HFFc6 (cell line): ENCODE measurements around the gene C9orf50. TPM values are rescaled to one million over a fixed set of nuclear protein-coding genes. Genes with fewer than 3 reads are reported as not detected.
A peak's percentile ranks its signal among the peaks of the same experiment; 100 is the strongest.

Experiments used
- DNase-seq: peaks from one replicate; pipeline ENCODE4 v3.0.0-alpha.2; 2018
- H3K27ac Mint-ChIP-seq: 2 replicates; pipeline ENCODE4 v1.8.0; 2020; ENCODE audit warnings: mild to moderate bottlenecking, mixed read lengths
- H3K27me3 Mint-ChIP-seq: 2 replicates; pipeline ENCODE4 v1.8.0; 2021; ENCODE audit warnings: mild to moderate bottlenecking, moderate library complexity, mixed read lengths; ENCODE audit not compliant: insufficient read depth
- H3K36me3 Mint-ChIP-seq: 2 replicates; pipeline ENCODE4 v1.8.0; 2021; ENCODE audit warnings: low read depth, mixed read lengths
- H3K4me1 Mint-ChIP-seq: 2 replicates; pipeline ENCODE4 v1.8.0; 2020; ENCODE audit warnings: low read depth, mixed read lengths
- H3K4me3 Mint-ChIP-seq: 2 replicates; pipeline ENCODE4 v1.8.0; 2020; ENCODE audit warnings: mild to moderate bottlenecking, moderate library complexity, mixed read lengths
- H3K9me3 Mint-ChIP-seq: 2 replicates; pipeline ENCODE4 v1.8.0; 2020; ENCODE audit warnings: mild to moderate bottlenecking, mixed read lengths
- CTCF ChIP-seq: fragments of 200-600 bp; sonication (generic); IDR thresholded peaks from 2 replicates; pipeline ENCODE4 v1.5.0; 2021; ENCODE audit warnings: antibody characterized with exemption, mild to moderate bottlenecking
- total RNA-seq, 6 experiments: library from RNA; stranded (reverse); fragmentation: NEBNext Ultra II Directional; extraction: Animal tissue kit (Norgen Biotek cat#: 25700); gene quantifications; 2 replicates in 1 of 6; 3 replicates in 5 of 6; pipeline ENCODE4 v1.2.3, GENCODE V29; 2021

Gene C9orf50
- total RNA-seq, 6 experiments from 2014 or later = 0.14 to 0.20 TPM; not detected in 4

GRCh38 chr9:129641750-129642585, 21.1 kb upstream of the C9orf50 start, which contains the start of gene ASB6:
Gene ASB6, minus strand, starts transcription at chr9:129642151. Its CDS starts 152 bp downstream, at chr9:129641999.
- H3K27ac Mint-ChIP-seq = peak within 1 kb of the TSS; percentile 91

GRCh38 chr9:129640871-129641749, 20.2 kb upstream of the C9orf50 start:
- DNase-seq = no peak
- Mint-ChIP-seq H3K36me3 (peaks cover 16% of the 10 kb centered on the region), H3K27me3 (peaks cover 6% of the 10 kb centered on the region), H3K27ac (peak overlapping the region; percentile 75), H3K9me3 (no peaks in the 10 kb centered on the region), H3K4me3 (peak overlapping the region; percentile 93), H3K4me1 (peaks cover 21% of the 10 kb centered on the region)
- no peak for TF ChIP-seq CTCF

More at GRCh38 chr9:129641750-129642585, 21.1 kb upstream of the C9orf50 start, which contains the start of gene ASB6:
- DNase-seq = peak; percentile 94
- H3K4me3 Mint-ChIP-seq = peak within 1 kb of the TSS; percentile 93
- no peaks in the 10 kb centered on the region for H3K9me3 Mint-ChIP-seq
- peak; percentile 100 for TF ChIP-seq CTCF
- peaks cover 6% of the 10 kb centered on the region for H3K27me3 Mint-ChIP-seq
- peaks cover 21% of the 10 kb centered on the region for H3K4me1 Mint-ChIP-seq
- H3K36me3 Mint-ChIP-seq = peaks cover 16% of the 10 kb centered on the region

GRCh38 chr9:129640086-129640870, 19.4 kb upstream of the C9orf50 start:
- no peak; the same call in 1 of the 2 replicates for TF ChIP-seq CTCF
- DNase-seq = no peak
- H3K4me3 Mint-ChIP-seq = peak overlapping the region; percentile 93
- H3K36me3 Mint-ChIP-seq = peaks cover 16% of the 10 kb centered on the region
- peak overlapping the region; percentile 75 for H3K27ac Mint-ChIP-seq
- H3K4me1 Mint-ChIP-seq = peaks cover 21% of the 10 kb centered on the region
- H3K27me3 Mint-ChIP-seq = peaks cover 6% of the 10 kb centered on the region
- no peaks in the 10 kb centered on the region for H3K9me3 Mint-ChIP-seq

- Mint-ChIP-seq H3K36me3 (peaks cover 16% of the 10 kb centered on the region), H3K27me3 (peaks cover 6% of the 10 kb centered on the region), H3K4me3 (peak overlapping the region; percentile 93), H3K4me1 (peaks cover 21% of the 10 kb centered on the region), H3K9me3 (no peaks in the 10 kb centered on the region), H3K27ac (peak overlapping the region; percentile 73)
- no peak for TF ChIP-seq CTCF
- DNase-seq = no peak
Observed at GRCh38 chr9:129639756-129640085, 18.8 kb upstream of the C9orf50 start.

GRCh38 chr9:129639034-129639630, 18.2 kb upstream of the C9orf50 start:
- Mint-ChIP-seq H3K36me3 (peaks cover 16% of the 10 kb centered on the region), H3K4me3 (no peak overlapping the region), H3K27me3 (peaks cover 6% of the 10 kb centered on the region), H3K27ac (no peak overlapping the region), H3K9me3 (no peaks in the 10 kb centered on the region), H3K4me1 (peaks cover 21% of the 10 kb centered on the region)
- no peak for TF ChIP-seq CTCF
- no peak for DNase-seq
